K562 (cell line): ENCODE measurements around the gene MTERF2. TPM values are rescaled to one million over a fixed set of nuclear protein-coding genes. Genes with fewer than 3 reads are reported as not detected.

Experiments used
- CHAMP1 ChIP-seq: fragments of 450-650 bp; IDR thresholded peaks from 2 replicates; pipeline ENCODE4 v1.6.1; 2016; ENCODE audit warnings: mild to moderate bottlenecking
- ETS1 ChIP-seq: conservative IDR thresholded peaks from 2 replicates; pipeline ENCODE4 v1.6.1; 2011; ENCODE audit warnings: low read depth, mild to moderate bottlenecking, low read length; ENCODE audit not compliant: control insufficient read depth
- HLTF ChIP-seq: fragments of 450-650 bp; IDR thresholded peaks from 2 replicates; pipeline ENCODE4 v1.6.1; 2016
- KAT8 ChIP-seq: fragments of 450-650 bp; IDR thresholded peaks from 2 replicates; pipeline ENCODE4 v1.6.1; 2016; ENCODE audit warnings: low read depth, mild to moderate bottlenecking
- MAFK ChIP-seq: IDR thresholded peaks from 2 replicates; pipeline ENCODE4 v1.6.1; 2011; ENCODE audit warnings: low read length, improper control_type of control experiment
- PBX2 ChIP-seq, 2 experiments: IDR thresholded peaks in 1 of 2; conservative IDR thresholded peaks in 1 of 2; 2 replicates each; pipeline ENCODE4 v1.6.1; 2016; ENCODE audit warnings: low read depth in 2 of 2, mild to moderate bottlenecking in 1 of 2, missing compliant biosample characterization in 1 of 2, missing genetic modification characterization in 1 of 2, moderate library complexity in 1 of 2
- PREB ChIP-seq: sonication (generic); formaldehyde crosslinking; IDR thresholded peaks from 2 replicates; pipeline ENCODE4 v1.8.1; 2023; ENCODE audit warnings: mild to moderate bottlenecking, missing genetic modification reagents
- RAD21 ChIP-seq, 2 experiments: fragments of 250-450 bp in 1 of 2; fragments of 450-650 bp in 1 of 2; sonication (Bioruptor Pico) in 1 of 2; formaldehyde crosslinking in 1 of 2; IDR thresholded peaks in 1 of 2; conservative IDR thresholded peaks in 1 of 2; 2 replicates each; pipeline versions ENCODE4 v1.4.0 to v1.8.0; 2020 to 2022; ENCODE audit warnings: mild to moderate bottlenecking in 2 of 2, moderate library complexity in 1 of 2
- SAFB ChIP-seq: fragments of 200-400 bp; formaldehyde crosslinking; IDR thresholded peaks from 2 replicates; pipeline ENCODE4 v1.6.1; 2017; ENCODE audit warnings: low read depth, low read length, borderline replicate concordance
- SETDB1 ChIP-seq: IDR thresholded peaks from one replicate; pipeline ENCODE4 v1.6.1; 2012; ENCODE audit warnings: low read length, control low read depth, inconsistent platforms
- SNAPC5 ChIP-seq: fragments of 250-450 bp; sonication (Bioruptor Pico); IDR thresholded peaks from 2 replicates; pipeline ENCODE4 v1.8.0; 2021; ENCODE audit warnings: moderate library complexity, mild to moderate bottlenecking, inconsistent platforms
- SOX6 ChIP-seq: fragments of 450-650 bp; IDR thresholded peaks from 2 replicates; pipeline ENCODE4 v1.6.1; 2014; ENCODE audit warnings: mild to moderate bottlenecking
- WHSC1 ChIP-seq: IDR thresholded peaks from one replicate; pipeline ENCODE4 v1.6.1; 2012; ENCODE audit warnings: low read length, control low read depth, inconsistent platforms
- XRCC5 ChIP-seq: fragments of 200-400 bp; formaldehyde crosslinking; IDR thresholded peaks from 2 replicates; pipeline ENCODE4 v1.6.1; 2017; ENCODE audit warnings: low read depth, mild to moderate bottlenecking, low read length
- ZKSCAN1 ChIP-seq: fragments of 150-350 bp; IDR thresholded peaks from 2 replicates; pipeline ENCODE4 v1.6.1; 2016; ENCODE audit warnings: low read depth, low read length
- ZNF23 ChIP-seq: fragments of 250-450 bp; sonication (Bioruptor Pico); IDR thresholded peaks from 2 replicates; pipeline ENCODE4 v1.4.0; 2020; ENCODE audit warnings: mild to moderate bottlenecking
- ZNF778 ChIP-seq: fragments of 450-650 bp; formaldehyde crosslinking; IDR thresholded peaks from 2 replicates; pipeline ENCODE4 v1.4.0; 2020; ENCODE audit warnings: mild to moderate bottlenecking, moderate library complexity
- polyA plus RNA-seq, 8 experiments: library from polyadenylated mRNA; depleted of rRNA in 4 of 8; stranded (reverse) in 5 of 8; unstranded in 3 of 8; fragments of >200 nt; fragmentation: Nextera tagmentation in 2 of 8; fragmentation: Illumina TruSeq in 1 of 8; extraction: Ambion mirVana in 2 of 8; extraction: Trizol in 1 of 8; gene quantifications; 2 replicates each; pipeline versions ENCODE4 v1.2.1 to v1.2.3, GENCODE V29; 2011 to 2014; ENCODE audit warnings: inconsistent platforms in 1 of 8, missing spikeins in 1 of 8
- total RNA-seq, 7 experiments: library from RNA; depleted of rRNA in 6 of 7; stranded (reverse); fragments of >200 nt in 6 of 7; fragmentation: Illumina TruSeq in 2 of 7; extraction: Trizol in 2 of 7; gene quantifications; 2 replicates each; pipeline versions ENCODE4 v1.2.1 to v1.2.3, GENCODE V29; 2011 to 2021; ENCODE audit warnings: low replicate concordance in 1 of 7
- TF ChIP-seq, protein P1 (sequence below): sonication (generic); formaldehyde crosslinking; IDR thresholded peaks from 2 replicates; pipeline ENCODE4 v1.8.0; 2022; ENCODE audit warnings: mild to moderate bottlenecking, low read depth, missing genetic modification reagents

Gene MTERF2
- total and polyA plus RNA-seq, 9 of the 15 experiments (the other 6 are each of a cell fraction or from before 2014, with no cell fraction given) = 10.0 to 63.2 (median 33.2) TPM

- TF ChIP-seq CHAMP1 (no peak), HLTF (peak; percentile 32; the same call in 1 of the 2 replicates), XRCC5 (0 out of 2 replicates have a peak, but pooled peaks have one; percentile 18), ZKSCAN1 (no peak), PREB (0 out of 2 replicates have a peak, but pooled peaks have one; percentile 53), WHSC1 (no peak), SETDB1 (no peak), SOX6 (no peak), ZNF778 (CRISPR knock-in tag) (no peak), SNAPC5 (CRISPR knock-in tag) (no peak), SAFB (no peak), KAT8 (no peak), PBX2 (CRISPR knock-in tag; IDR thresholded peaks at IDR 0.05; ENCODE audit: low read depth) (no peak), PBX2 (tag; conservative IDR thresholded peaks at IDR 0.05; ENCODE audit: low read depth) (peak; percentile 64), ZNF23 (no peak), ETS1 (no peak; the same call in 1 of the 2 replicates), MAFK (peak; percentile 51; the same call in 1 of the 2 replicates), RAD21 (CRISPR knock-in tag; conservative IDR thresholded peaks at IDR 0.05 in 1 of 2, IDR thresholded peaks at IDR 0.05 in 1 of 2) (no peak)
- TF ChIP-seq, protein P1, sequence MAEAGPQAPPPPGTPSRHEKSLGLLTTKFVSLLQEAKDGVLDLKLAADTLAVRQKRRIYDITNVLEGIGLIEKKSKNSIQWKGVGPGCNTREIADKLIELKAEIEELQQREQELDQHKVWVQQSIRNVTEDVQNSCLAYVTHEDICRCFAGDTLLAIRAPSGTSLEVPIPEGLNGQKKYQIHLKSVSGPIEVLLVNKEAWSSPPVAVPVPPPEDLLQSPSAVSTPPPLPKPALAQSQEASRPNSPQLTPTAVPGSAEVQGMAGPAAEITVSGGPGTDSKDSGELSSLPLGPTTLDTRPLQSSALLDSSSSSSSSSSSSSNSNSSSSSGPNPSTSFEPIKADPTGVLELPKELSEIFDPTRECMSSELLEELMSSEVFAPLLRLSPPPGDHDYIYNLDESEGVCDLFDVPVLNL = 0 out of 2 replicates have a peak, but pooled peaks have one; percentile 32
Measured at GRCh38 chr12:106954462-106955376, 32.2 kb downstream of the MTERF2 start (continued).
